Astrocyte of the cerebellum (primary cell): Measurements from ENCODE around the gene NHLRC4.

Experiments
- DNase-seq: peaks from one replicate; pipeline ENCODE4 v3.0.0-alpha.2; 2011; ENCODE audit warnings: low read depth
- H3K4me3 ChIP-seq: 2 replicates; pipeline ENCODE4 v1.5.1; 2011; ENCODE audit warnings: mild to moderate bottlenecking, low read depth, low read length, moderate library complexity
- in situ Hi-C: cut with HindIII; loops from 2 replicates; pipeline ENCODE4 v1.10.0; 2017; ENCODE audit warnings: low sequenced_read_pairs
- TF ChIP-seq, protein P1 (sequence below): IDR thresholded peaks from 2 replicates; pipeline ENCODE4 v1.5.1; 2012; ENCODE audit warnings: low read length, low read depth, moderate library complexity, mild to moderate bottlenecking; ENCODE audit errors: missing control alignments

The NHLRC4 gene

DNA sequence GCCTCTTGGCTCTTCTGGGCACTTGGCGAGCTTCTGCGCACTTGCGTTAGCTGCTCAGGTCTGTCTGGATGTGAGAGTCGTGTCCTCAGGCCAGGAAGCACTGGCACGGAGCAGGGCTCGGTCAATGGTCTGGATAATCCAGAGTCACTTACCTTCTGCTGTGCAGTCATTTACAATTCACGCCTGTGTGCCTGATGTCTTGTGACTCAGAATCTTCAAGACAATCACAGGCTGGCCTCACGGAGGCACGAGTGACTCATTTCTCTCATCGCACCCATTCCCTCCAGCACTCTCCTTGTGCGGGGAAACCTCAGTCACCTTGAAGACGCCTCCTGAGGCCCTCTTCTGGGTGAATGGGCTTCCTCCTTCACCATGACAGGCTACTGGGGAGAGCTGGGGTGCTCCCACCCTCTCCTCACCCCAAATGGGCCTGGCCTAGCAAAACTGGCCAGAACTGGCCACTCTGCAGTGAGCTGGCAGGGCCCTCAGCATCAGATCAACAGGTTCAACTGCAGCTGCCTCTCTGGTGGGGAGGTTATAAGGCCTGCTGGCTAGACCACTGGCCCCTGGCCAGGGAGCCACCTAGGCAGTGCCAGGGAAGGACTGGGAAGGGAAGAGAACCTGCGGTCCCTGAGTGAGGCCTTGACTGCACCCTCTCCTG lies 41.2 kb upstream of the NHLRC4 start:
- peak overlapping the region; percentile 65 for H3K4me3 ChIP-seq
- in situ Hi-C loops, result no loop called here
- TF ChIP-seq, protein P1, sequence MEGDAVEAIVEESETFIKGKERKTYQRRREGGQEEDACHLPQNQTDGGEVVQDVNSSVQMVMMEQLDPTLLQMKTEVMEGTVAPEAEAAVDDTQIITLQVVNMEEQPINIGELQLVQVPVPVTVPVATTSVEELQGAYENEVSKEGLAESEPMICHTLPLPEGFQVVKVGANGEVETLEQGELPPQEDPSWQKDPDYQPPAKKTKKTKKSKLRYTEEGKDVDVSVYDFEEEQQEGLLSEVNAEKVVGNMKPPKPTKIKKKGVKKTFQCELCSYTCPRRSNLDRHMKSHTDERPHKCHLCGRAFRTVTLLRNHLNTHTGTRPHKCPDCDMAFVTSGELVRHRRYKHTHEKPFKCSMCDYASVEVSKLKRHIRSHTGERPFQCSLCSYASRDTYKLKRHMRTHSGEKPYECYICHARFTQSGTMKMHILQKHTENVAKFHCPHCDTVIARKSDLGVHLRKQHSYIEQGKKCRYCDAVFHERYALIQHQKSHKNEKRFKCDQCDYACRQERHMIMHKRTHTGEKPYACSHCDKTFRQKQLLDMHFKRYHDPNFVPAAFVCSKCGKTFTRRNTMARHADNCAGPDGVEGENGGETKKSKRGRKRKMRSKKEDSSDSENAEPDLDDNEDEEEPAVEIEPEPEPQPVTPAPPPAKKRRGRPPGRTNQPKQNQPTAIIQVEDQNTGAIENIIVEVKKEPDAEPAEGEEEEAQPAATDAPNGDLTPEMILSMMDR, result no peak
- peak; percentile 54 for DNase-seq

DNA sequence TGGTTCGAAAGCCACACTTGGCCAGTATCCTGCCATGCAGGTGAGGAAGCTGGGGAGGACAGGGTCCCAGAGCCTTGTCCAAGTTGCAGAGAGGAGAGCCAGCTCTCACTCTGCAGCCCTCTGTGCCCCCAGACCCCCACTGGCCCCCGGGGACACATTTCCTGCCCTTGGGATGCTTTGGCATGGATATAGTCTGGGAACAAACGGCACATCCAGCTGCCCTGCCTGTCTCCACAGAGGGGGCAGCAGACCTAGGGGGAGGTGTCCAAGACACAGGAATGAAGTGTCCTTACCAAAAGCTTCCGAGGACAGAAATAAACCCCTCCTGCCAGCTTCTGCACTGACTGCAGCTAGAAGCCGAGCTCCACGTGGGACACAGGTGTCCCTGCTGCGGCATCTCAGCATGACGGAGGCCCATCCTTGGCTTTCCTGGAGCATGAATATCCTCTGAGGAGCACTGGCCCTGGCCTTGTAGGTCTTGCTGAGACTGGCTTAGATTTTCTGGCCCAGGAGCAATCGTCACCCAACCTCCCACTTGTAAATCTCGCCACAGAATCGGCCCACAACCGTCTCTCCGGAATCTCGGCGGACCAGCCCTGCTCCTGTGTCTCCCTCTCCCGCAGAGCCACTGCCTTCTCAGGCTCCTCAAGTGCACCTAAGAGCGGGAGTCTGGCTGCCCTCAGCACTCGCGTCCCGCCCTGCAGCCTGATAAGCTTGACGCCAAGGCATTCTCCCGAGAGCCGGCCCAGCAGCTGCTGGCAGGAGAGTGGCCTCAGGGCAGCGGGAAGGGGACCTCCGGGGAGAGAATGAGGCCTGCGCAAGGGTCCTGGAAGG lies 40.4 kb upstream of the NHLRC4 start:
- peak; percentile 12 for DNase-seq
- in situ Hi-C loops, result no loop called here
- TF ChIP-seq, protein P1, result no peak
- H3K4me3 ChIP-seq, result peak overlapping the region; percentile 65

DNA sequence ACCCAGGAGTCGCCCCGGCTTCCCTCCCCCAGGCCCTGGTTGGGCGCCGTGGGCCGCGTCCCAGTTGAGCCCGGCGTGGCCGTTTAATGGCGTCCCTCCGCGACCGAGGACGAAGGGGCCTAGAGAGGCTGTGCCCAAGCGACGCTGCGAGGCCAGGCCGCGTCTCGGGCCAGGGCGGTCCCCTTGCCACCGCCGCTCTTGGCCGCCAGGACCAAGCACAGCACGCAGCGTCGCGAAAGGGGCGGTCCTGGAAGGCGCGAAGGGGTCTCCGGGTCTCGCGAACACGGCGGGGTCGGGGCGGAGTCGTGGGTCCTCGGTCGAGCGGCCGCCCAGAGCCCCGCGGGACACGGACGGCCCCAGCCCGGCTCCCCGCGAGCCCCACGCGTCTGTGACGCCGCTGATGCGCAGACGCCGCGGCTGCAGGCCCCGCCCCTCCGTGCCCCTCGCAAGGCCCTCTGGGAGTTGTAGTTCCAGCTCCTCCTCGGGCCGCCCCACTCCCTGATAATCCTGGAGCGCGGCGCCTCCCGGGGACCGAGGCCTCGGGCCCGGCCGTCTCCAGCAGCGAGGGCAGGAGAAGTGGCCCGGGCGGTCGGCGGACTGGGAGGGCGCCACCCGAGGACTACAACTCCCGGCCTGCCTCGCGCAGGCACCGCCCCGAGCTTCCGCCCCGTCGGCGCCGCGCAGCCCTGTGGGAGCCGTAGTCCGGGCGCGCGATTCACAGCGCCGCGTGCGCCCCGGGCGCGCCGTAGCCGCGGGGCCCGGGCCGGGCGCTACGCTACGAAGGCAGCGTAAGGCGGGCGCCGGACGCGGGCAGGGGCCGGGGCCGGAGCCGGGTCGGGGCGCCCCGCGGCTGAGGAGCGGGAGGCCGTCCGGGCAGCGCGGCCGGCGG lies 39.5 kb upstream of the NHLRC4 start, which contains the start of gene CAPN15:
CAPN15 (plus strand) TSS at position 698 of the 889 bp plus-strand sequence. CDS start 19,127 bp downstream, outside the sequence.
- DNase-seq, result peak; percentile 37
- in situ Hi-C loops, result no loop called here
- TF ChIP-seq, protein P1, result peak; percentile 4
- H3K4me3 ChIP-seq, result peak within 1 kb of the TSS; percentile 65

DNA sequence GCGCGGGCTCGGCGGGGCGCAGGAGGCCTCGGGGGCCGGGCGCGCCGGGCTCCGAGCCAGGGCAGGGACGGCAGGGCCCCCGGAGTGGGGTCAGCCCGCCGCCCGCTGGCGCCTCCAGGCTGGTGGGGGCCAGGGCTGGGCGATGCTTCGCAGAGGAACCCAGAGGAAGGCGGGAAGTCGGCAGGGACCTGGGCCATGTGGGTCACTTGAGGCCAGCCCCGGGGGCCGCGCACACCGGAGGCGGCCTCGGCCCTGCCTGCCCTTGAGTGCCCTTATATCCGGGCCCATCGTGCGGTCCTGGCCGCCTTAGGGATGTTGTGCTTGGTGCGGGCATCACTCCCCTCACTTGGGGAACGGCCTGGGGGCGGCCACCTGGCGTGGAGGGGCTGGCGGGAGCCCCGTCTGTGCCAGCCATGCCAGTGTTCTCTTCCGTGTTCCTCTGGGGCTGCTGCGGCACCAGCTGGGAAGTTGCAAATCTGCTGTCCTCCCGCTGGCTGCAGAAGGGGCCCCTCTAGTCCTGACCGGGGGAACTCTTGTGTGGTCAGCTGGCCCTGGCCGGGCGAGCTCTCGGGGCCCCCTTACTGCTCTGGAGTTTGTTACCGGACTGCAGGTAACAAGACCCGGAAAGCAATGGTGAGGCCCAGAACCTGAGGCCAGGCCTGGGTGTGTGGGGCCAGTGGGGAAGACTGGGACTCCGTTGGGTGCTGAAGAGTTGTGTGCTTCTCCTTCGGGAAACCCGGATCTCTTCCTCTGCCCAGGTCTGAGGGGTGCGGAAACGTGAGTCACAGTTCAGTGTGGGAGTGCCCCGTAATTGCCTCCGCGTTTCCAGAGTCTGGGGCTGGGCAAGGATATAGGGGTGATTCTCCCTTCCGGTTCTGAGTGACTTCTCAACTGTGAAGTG lies 38.4 kb upstream of the NHLRC4 start:
- H3K4me3 ChIP-seq, result peak overlapping the region; percentile 65
- peak; percentile 8 for DNase-seq
- in situ Hi-C loops, result no loop called here
- TF ChIP-seq, protein P1, result no peak

DNA sequence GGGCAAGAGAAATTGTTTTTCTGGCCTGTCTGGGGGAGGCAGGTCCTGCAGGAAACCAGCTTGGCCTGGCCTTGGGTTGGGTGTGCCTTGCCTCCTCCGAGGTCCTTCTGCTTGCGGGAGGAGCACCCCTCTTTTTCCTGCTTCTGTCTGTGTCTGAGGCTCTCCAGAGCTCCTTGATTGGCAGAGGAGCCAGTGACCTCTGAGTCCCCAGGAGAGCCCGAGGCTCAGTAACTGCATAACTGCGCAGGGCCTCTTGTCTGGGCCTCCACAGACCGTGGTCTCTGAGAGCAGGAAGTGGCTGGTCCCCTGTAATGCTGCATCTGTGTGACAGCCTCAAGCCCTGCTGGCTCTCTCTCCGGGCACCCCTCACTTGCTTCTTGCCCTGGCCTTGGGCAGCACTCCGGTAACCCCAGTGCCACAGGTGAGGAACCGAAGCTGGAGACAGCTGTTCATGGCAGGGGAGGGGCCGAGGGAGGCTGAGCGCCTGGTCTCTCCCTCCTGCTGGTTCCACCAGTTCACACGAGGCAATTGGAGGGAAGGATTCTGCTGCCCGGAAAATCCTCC lies 37.7 kb upstream of the NHLRC4 start:
- DNase-seq, result no peak
- peak overlapping the region; percentile 65 for H3K4me3 ChIP-seq
- in situ Hi-C loops, result no loop called here
- TF ChIP-seq, protein P1, result no peak
